ENCODE results near the gene CCDC92B.
"Not testable (repeated sequence)": the region's sequence is repeated elsewhere in the genome, so short reads cannot be mapped to it uniquely, and the experiment has no call there.

The CCDC92B gene

GRCh38 chr17:2749058-2749783 is at the start of gene CCDC92B:
Gene CCDC92B (minus strand): TSS chr17:2749652. CDS start chr17:2735145, 14,507 bp downstream.
- DNase-seq = no peak

- DNase-seq = peak; percentile 81
Observed at GRCh38 chr17:2798678-2799077, 49.2 kb upstream of the CCDC92B start.

GRCh38 chr17:2798188-2798587 is 48.7 kb upstream of the CCDC92B start:
- DNase-seq = no peak

- DNase-seq = no peak
Observed at GRCh38 chr17:2797637-2798036, 48.2 kb upstream of the CCDC92B start.

- no peak for DNase-seq
Observed at GRCh38 chr17:2797226-2797625, 47.8 kb upstream of the CCDC92B start.

- DNase-seq = no peak
Observed at GRCh38 chr17:2796164-2797125, 47.0 kb upstream of the CCDC92B start, which contains the start of gene RAP1GAP2. Gene RAP1GAP2 (plus strand): TSS chr17:2796438. CDS start chr17:2796528, 90 bp downstream.

- DNase-seq = no peak
Observed at GRCh38 chr17:2795441-2796163, 46.1 kb upstream of the CCDC92B start.

- no peak for DNase-seq
Observed at GRCh38 chr17:2794111-2794803, 44.8 kb upstream of the CCDC92B start.

GRCh38 chr17:2792366-2793169 is 43.1 kb upstream of the CCDC92B start:
- DNase-seq = no peak

- DNase-seq = no peak
Observed at GRCh38 chr17:2789700-2790099, 40.2 kb upstream of the CCDC92B start.

- DNase-seq = peak; percentile 100
Observed at GRCh38 chr17:2786176-2786881, 36.9 kb upstream of the CCDC92B start.

- not testable (repeated sequence) for DNase-seq
Observed at GRCh38 chr17:2785376-2785775, 35.9 kb upstream of the CCDC92B start.

GRCh38 chr17:2784864-2785263 is 35.4 kb upstream of the CCDC92B start:
- peak; percentile 62 for DNase-seq

GRCh38 chr17:2783310-2784030 is 34.0 kb upstream of the CCDC92B start:
- no peak for DNase-seq

- DNase-seq = peak; percentile 91
Observed at GRCh38 chr17:2782055-2782454, 32.6 kb upstream of the CCDC92B start.

GRCh38 chr17:2781598-2781997 is 32.1 kb upstream of the CCDC92B start:
- not testable (repeated sequence) for DNase-seq

GRCh38 chr17:2780931-2781454 is 31.5 kb upstream of the CCDC92B start:
- DNase-seq = peak; percentile 52

GRCh38 chr17:2780256-2780655 is 30.8 kb upstream of the CCDC92B start:
- no peak for DNase-seq

- DNase-seq = no peak
Observed at GRCh38 chr17:2779545-2779944, 30.1 kb upstream of the CCDC92B start.

- DNase-seq = no peak
Observed at GRCh38 chr17:2778489-2778888, 29.0 kb upstream of the CCDC92B start.
